Nephron (organoid): ENCODE measurements around the gene MMP25.

Experiments used
- H3K27ac Mint-ChIP-seq, 3 experiments: 2 replicates each; pipeline ENCODE4 v1.8.0; 2020; ENCODE audit warnings: mixed read lengths in 3 of 3, mild to moderate bottlenecking in 2 of 3, moderate library complexity in 1 of 3
- H3K27me3 Mint-ChIP-seq: 2 replicates; pipeline ENCODE4 v1.8.0; 2021; ENCODE audit warnings: low read depth, mild to moderate bottlenecking, moderate library complexity, mixed read lengths
- H3K36me3 Mint-ChIP-seq: 2 replicates; pipeline ENCODE4 v1.8.0; 2020; ENCODE audit warnings: low read depth, mixed read lengths
- H3K4me1 Mint-ChIP-seq: 2 replicates; pipeline ENCODE4 v1.8.0; 2020; ENCODE audit warnings: mixed read lengths
- H3K4me3 Mint-ChIP-seq, 3 experiments: 2 replicates each; pipeline ENCODE4 v1.8.0; 2020; ENCODE audit warnings: mild to moderate bottlenecking in 3 of 3, mixed read lengths in 3 of 3, moderate library complexity in 2 of 3
- H3K9me3 Mint-ChIP-seq: 2 replicates; pipeline ENCODE4 v1.8.0; 2020; ENCODE audit warnings: mixed read lengths
- TF ChIP-seq, protein P1 (sequence below), 3 experiments: fragments of 200-600 bp; sonication (generic); IDR thresholded peaks; one replicate each; pipeline ENCODE4 v1.5.0; 2021; ENCODE audit warnings: antibody characterized with exemption in 3 of 3; ENCODE audit not compliant: unreplicated experiment in 3 of 3

MMP25 gene

GRCh38 chr16:3106205-3106928 is 60.0 kb downstream of the MMP25 start:
- H3K27ac Mint-ChIP-seq, result peak overlapping the region; percentile 73 to 89 (median 89)
- H3K36me3 Mint-ChIP-seq, result no peaks in the 10 kb centered on the region
- H3K4me3 Mint-ChIP-seq, result peak overlapping the region; percentile 81 to 86 (median 83)
- TF ChIP-seq, protein P1, sequence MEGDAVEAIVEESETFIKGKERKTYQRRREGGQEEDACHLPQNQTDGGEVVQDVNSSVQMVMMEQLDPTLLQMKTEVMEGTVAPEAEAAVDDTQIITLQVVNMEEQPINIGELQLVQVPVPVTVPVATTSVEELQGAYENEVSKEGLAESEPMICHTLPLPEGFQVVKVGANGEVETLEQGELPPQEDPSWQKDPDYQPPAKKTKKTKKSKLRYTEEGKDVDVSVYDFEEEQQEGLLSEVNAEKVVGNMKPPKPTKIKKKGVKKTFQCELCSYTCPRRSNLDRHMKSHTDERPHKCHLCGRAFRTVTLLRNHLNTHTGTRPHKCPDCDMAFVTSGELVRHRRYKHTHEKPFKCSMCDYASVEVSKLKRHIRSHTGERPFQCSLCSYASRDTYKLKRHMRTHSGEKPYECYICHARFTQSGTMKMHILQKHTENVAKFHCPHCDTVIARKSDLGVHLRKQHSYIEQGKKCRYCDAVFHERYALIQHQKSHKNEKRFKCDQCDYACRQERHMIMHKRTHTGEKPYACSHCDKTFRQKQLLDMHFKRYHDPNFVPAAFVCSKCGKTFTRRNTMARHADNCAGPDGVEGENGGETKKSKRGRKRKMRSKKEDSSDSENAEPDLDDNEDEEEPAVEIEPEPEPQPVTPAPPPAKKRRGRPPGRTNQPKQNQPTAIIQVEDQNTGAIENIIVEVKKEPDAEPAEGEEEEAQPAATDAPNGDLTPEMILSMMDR (IDR thresholded peaks at IDR 0.05; ENCODE audit: unreplicated experiment in 3 of 3), result no peak
- peaks cover 16% of the 10 kb centered on the region for H3K4me1 Mint-ChIP-seq
- H3K9me3 Mint-ChIP-seq, result no peaks in the 10 kb centered on the region
- peaks cover 15% of the 10 kb centered on the region for H3K27me3 Mint-ChIP-seq
